ENCODE data around the gene MAP3K4. TPM values are rescaled to one million over a fixed set of nuclear protein-coding genes. Genes with fewer than 3 reads are reported as not detected.

Gene MAP3K4
- total RNA-seq, 4 donors from 2014 or later: 24.3 to 99.0 (median 37.4) TPM

DNA sequence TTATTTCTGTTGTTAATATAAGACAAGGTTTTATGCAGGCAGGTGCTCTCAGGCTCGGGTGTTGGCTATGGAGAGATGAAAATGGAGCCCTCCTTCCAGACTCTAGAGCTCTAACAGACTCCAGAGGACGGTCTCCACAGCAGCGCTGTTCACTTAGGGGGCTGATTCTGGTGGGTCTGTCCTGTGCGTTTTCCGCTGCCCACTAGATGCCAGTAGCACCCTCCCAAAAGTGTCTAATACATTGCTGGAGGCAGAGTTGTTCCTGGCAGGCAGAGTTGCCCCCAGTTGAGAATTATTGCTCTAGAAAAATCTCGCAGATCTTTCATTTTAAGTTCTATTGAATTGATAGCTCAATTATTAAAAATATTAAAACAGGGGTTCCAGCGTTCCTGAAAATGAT, 109.9 kb downstream of the MAP3K4 start:
- H3K9me3 ChIP-seq: no peaks in the 10 kb centered on the region
- DNase-seq: no peak
- no peaks in the 10 kb centered on the region for H3K4me1 ChIP-seq
- no peak overlapping the region for H3K27ac ChIP-seq
- H3K27me3 ChIP-seq: no peaks in the 10 kb centered on the region
- peaks cover 0 to 75% (median 0%) of the 10 kb centered on the region in 3 donors for H3K36me3 ChIP-seq
- no peak for TF ChIP-seq POLR2A (IDR thresholded peaks at IDR 0.05)
- TF ChIP-seq CTCF (IDR thresholded peaks at IDR 0.05): no peak
- no peak overlapping the region for H3K4me3 ChIP-seq

- TF ChIP-seq POLR2A (IDR thresholded peaks at IDR 0.05) (no peak), CTCF (IDR thresholded peaks at IDR 0.05) (no peak)
- no peak for DNase-seq
- H3K4me3 ChIP-seq: no peak overlapping the region
- no peaks in the 10 kb centered on the region for H3K9me3 ChIP-seq
- no peaks in the 10 kb centered on the region for H3K27me3 ChIP-seq
- no peak overlapping the region for H3K27ac ChIP-seq
- H3K4me1 ChIP-seq: no peaks in the 10 kb centered on the region
- peaks cover 0 to 75% (median 0%) of the 10 kb centered on the region in 3 donors for H3K36me3 ChIP-seq
These were observed 111.9 kb downstream of the MAP3K4 start for GRCh38 chr6:161103475-161103874.

DNA sequence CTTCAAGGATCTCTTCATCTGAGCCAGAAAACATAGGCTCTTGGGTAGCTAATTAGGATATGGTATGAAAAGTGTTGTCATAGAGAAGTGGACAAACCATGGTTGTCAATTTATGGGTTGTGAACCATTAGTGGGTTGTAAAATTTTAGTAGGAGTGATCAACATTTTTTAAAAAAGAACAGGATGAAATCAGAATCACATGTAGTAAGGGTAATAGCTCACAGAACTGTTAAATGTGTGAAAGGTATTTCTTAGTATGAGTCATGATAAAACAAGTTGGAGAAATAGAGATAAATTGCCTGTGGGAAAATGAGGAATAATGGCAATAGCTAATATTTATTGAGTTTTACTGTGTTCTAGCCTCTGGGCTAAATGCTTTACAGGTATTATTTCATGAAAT, 113.4 kb downstream of the MAP3K4 start:
- Histone ChIP-seq H3K36me3 (peaks cover 0 to 77% (median 0%) of the 10 kb centered on the region in 3 donors), H3K27me3 (no peaks in the 10 kb centered on the region), H3K4me3 (no peak overlapping the region), H3K27ac (no peak overlapping the region), H3K4me1 (no peaks in the 10 kb centered on the region), H3K9me3 (no peaks in the 10 kb centered on the region)
- no peak for DNase-seq
- TF ChIP-seq CTCF (IDR thresholded peaks at IDR 0.05): no peak
- TF ChIP-seq POLR2A (IDR thresholded peaks at IDR 0.05): no peak

GRCh38 chr6:161105408-161105807, 113.8 kb downstream of the MAP3K4 start:
- Histone ChIP-seq H3K36me3 (peaks cover 0 to 80% (median 0%) of the 10 kb centered on the region in 3 donors), H3K27ac (no peak overlapping the region), H3K4me3 (no peak overlapping the region), H3K9me3 (no peaks in the 10 kb centered on the region), H3K4me1 (no peaks in the 10 kb centered on the region), H3K27me3 (no peaks in the 10 kb centered on the region)
- no peak for DNase-seq
- TF ChIP-seq CTCF (IDR thresholded peaks at IDR 0.05): no peak

- H3K27me3 ChIP-seq: no peaks in the 10 kb centered on the region
- TF ChIP-seq POLR2A (IDR thresholded peaks at IDR 0.05): no peak
- TF ChIP-seq CTCF (IDR thresholded peaks at IDR 0.05): no peak
- H3K36me3 ChIP-seq: peaks cover 0 to 86% (median 0%) of the 10 kb centered on the region in 3 donors
- no peaks in the 10 kb centered on the region for H3K4me1 ChIP-seq
- H3K4me3 ChIP-seq: no peak overlapping the region
- no peaks in the 10 kb centered on the region for H3K9me3 ChIP-seq
- no peak overlapping the region for H3K27ac ChIP-seq
- DNase-seq: no peak
These were observed 116.5 kb downstream of the MAP3K4 start for GRCh38 chr6:161107779-161108730.

Data from Peyer's patch (tissue), 4 donors.